Activated CD4-positive, alpha-beta T cell treated with anti-CD3 and anti-CD28 coated beads, Interleukin-2, amount 50 U/mL, for 24 hours (primary cell): Measurements from ENCODE around the gene LUZP1.

Experiments
- DNase-seq, 2 donors: peaks; one replicate each; pipeline ENCODE4 v3.0.0-alpha.2; 2020; ENCODE audit warnings: low read depth in 1 of 2, low spot score in 1 of 2

Gene LUZP1

GRCh38 chr1:23156940-23157339 is 11.7 kb downstream of the LUZP1 start:
- no peak for DNase-seq

GRCh38 chr1:23152966-23153684 is 15.5 kb downstream of the LUZP1 start:
- no peak for DNase-seq

GRCh38 chr1:23150742-23151141 is 17.9 kb downstream of the LUZP1 start:
- DNase-seq = no peak

GRCh38 chr1:23150125-23150524 is 18.5 kb downstream of the LUZP1 start:
- no peak for DNase-seq

- DNase-seq = no peak
Observed at GRCh38 chr1:23149114-23149513, 19.5 kb downstream of the LUZP1 start.

GRCh38 chr1:23148084-23148483 is 20.6 kb downstream of the LUZP1 start:
- no peak for DNase-seq

- DNase-seq = no peak
Observed at GRCh38 chr1:23140940-23141596, 27.6 kb downstream of the LUZP1 start.

GRCh38 chr1:23135268-23135667 is 33.4 kb downstream of the LUZP1 start:
- no peak for DNase-seq

- no peak for DNase-seq
Observed at GRCh38 chr1:23134055-23134454, 34.6 kb downstream of the LUZP1 start.

GRCh38 chr1:23133587-23133986 is 35.1 kb downstream of the LUZP1 start:
- no peak for DNase-seq

- DNase-seq = no peak
Observed at GRCh38 chr1:23132033-23132432, 36.6 kb downstream of the LUZP1 start.

GRCh38 chr1:23129846-23130245 is 38.8 kb downstream of the LUZP1 start:
- no peak for DNase-seq

- no peak for DNase-seq
Observed at GRCh38 chr1:23126801-23127200, 41.9 kb downstream of the LUZP1 start.

- no peak for DNase-seq
Observed at GRCh38 chr1:23126200-23126599, 42.5 kb downstream of the LUZP1 start.

- DNase-seq = no peak
Observed at GRCh38 chr1:23125489-23125888, 43.2 kb downstream of the LUZP1 start.

GRCh38 chr1:23124259-23125026 is 44.2 kb downstream of the LUZP1 start:
- DNase-seq = no peak

GRCh38 chr1:23123528-23123927 is 45.1 kb downstream of the LUZP1 start:
- DNase-seq = no peak

- no peak for DNase-seq
Observed at GRCh38 chr1:23122796-23123195, 45.9 kb downstream of the LUZP1 start.

GRCh38 chr1:23122023-23122748 is 46.5 kb downstream of the LUZP1 start:
- DNase-seq = no peak

- DNase-seq = no peak
Observed at GRCh38 chr1:23120383-23120782, 48.3 kb downstream of the LUZP1 start.

GRCh38 chr1:23118957-23119792 is 49.5 kb downstream of the LUZP1 start:
- no peak for DNase-seq
